Suppressor macrophage treated with lipopolysaccharide for 4 hours (primary cell): Measurements from ENCODE around the gene PTGIR.

Experiments used
- DNase-seq: peaks from one replicate; pipeline ENCODE4 v3.0.0-alpha.2; 2020

Gene PTGIR

DNA sequence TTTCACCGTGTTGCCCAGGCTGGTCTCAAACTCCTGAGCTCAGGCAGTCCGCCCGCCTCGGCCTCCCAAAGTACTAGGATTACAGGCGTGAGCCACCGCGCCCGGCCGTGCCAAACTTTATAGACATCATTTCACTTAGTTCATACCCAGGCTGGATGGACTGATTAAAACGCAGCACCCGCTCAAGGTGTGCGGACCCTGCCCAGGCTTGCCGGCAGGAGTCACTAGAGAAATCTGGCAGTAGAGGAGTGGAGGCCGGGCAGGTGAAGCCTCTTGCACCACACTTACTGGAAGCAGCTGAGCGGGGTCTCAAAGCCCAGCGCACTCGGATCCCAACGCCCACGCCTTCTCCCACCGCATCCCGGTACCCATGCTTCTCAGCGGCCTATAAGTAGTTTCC is 11.4 kb downstream of the PTGIR start:
- DNase-seq, result no peak

DNA sequence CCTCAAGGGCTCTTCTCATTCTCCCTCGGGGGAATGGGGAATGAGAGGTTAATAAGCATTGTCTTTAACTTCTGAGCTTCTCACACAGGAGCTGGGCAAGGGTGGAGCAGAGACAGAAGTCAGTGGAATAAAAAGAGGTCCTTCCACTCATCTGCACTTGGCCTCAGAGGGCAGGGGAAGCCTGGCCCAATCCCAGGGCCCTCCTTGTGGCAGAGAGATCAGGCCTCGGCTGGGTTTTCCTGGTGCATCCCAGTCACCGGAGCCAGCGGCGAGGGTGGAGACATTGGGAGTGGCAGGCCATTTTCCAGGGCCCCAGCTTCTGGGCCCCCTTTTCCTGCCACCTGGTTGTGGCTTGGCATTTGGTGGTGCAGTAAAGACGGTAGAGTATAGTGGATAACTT is 13.1 kb downstream of the PTGIR start:
- DNase-seq, result no peak

DNA sequence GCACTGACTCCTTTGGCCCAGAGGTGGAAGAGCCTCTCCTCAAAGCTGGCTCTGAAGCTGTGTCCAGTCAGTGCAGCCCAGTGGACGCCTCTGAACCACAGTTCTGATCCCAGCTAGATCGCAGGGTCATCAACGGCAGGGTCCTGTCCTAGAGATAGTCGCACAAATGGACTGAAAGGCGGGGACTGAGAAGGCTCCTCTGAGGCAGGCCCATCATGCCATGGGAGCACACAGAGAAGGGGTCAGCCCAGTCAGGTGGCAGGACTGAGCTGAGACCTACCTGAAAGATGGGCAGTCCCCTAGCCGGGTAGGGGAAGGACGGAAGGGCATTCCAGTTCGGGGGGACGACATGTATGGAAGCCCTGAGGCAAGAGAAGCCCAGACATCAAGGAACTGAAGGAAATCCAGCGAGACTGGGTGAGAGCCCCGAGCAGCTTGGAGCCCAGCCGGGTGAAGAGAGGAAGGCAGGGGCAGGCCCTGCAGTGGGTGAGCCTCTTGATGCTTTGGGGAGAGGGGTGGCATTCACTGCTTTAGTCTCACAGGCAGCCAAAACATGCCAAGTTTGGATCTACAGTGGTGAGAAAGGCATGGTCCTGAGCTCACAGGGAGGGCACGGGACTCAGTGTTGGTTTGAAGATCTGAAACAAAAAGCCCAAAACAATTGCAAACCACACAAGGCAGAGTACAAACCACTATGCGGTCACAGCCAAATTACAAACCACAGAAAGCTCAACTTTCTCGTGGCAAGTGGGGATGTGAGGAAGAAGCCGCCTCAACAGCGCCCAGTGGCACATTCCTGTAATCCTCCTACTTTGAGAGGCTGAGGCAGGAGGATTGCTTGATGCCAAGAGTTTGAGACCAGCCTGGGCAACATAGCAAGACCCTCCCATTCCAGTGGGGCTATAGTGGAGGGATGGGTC is 13.8 kb downstream of the PTGIR start:
- peak; percentile 67 for DNase-seq

DNA sequence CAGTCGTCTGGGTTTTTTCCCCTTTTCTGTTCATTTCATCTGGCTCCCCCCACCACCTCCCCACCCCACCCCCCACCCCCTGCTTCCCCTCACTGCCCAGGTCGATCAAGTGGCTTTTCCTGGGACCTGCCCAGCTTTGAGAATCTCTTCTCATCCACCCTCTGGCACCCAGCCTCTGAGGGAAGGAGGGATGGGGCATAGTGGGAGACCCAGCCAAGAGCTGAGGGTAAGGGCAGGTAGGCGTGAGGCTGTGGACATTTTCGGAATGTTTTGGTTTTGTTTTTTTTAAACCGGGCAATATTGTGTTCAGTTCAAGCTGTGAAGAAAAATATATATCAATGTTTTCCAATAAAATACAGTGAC is 14.5 kb downstream of the PTGIR start:
- DNase-seq, result no peak

DNA sequence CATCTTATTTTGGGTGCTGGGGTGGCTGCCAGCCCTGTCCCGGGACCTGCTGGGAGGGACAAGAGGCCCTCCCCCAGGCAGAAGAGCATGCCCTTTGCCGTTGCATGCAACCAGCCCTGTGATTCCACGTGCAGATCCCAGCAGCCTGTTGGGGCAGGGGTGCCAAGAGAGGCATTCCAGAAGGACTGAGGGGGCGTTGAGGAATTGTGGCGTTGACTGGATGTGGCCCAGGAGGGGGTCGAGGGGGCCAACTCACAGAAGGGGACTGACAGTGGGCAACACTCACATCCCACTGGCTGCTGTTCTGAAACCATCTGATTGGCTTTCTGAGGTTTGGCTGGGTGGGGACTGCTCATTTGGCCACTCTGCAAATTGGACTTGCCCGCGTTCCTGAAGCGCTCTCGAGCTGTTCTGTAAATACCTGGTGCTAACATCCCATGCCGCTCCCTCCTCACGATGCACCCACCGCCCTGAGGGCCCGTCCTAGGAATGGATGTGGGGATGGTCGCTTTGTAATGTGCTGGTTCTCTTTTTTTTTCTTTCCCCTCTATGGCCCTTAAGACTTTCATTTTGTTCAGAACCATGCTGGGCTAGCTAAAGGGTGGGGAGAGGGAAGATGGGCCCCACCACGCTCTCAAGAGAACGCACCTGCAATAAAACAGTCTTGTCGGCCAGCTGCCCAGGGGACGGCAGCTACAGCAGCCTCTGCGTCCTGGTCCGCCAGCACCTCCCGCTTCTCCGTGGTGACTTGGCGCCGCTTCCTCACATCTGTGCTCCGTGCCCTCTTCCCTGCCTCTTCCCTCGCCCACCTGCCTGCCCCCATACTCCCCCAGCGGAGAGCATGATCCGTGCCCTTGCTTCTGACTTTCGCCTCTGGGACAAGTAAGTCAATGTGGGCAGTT is 15.1 kb downstream of the PTGIR start:
- no peak for DNase-seq

DNA sequence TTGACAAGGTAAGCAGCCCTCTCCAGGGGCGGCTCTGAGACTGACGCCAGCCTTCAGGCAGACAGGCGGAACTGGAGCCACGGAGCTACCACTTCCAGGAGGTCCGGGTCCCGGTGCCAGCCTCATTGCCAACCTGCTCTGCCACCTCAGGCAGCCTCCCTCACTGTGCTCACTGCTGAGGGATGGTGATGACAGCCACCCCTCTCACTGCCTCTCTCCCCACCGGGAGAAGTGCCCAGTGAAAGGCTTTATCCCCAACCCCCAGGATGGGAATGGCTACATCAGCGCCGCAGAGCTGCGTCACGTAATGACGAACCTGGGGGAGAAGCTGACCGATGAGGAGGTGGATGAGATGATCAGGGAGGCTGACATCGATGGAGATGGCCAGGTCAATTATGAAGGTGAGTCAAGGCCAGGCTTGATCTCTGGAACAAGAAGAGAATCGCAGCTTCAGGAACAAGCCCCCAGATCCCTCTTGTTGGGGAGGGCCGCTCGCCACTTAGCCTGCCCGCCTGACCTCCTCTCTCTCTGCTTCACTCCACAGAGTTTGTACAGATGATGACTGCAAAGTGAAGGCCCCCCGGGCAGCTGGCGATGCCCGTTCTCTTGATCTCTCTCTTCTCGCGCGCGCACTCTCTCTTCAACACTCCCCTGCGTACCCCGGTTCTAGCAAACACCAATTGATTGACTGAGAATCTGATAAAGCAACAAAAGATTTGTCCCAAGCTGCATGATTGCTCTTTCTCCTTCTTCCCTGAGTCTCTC is 16.1 kb downstream of the PTGIR start:
- DNase-seq, result no peak

DNA sequence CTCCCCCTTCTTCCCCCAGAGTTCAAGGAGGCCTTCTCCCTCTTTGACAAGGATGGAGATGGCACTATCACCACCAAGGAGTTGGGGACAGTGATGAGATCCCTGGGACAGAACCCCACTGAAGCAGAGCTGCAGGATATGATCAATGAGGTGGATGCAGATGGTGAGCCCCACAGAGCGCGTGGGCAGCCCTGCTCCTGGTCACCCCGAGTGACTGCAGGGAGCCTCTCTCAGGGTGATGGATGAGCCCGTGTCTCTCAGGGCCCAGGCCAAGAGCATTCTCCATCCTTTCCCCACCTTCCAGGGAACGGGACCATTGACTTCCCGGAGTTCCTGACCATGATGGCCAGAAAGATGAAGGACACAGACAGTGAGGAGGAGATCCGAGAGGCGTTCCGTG is 16.7 kb downstream of the PTGIR start:
- no peak for DNase-seq

DNA sequence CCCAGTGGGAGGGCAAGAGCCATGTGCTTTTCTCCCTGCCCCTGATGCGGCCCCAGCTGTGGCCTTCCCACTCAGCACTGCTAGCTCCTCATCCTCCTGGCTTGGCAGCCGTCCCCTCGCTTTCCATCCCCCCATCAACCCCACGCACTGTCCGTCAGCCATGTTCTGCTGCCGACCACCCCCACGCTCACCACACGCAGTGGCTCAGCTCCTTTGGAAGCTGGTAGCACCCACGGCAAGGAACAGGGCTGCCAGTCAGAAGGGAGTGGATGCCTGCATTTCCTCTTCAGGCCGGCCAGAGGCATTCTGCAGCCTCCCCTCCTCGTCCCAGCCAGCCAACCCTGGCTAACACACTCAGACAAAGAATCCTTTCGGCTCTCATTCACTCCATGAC is 17.4 kb downstream of the PTGIR start:
- no peak for DNase-seq

DNA sequence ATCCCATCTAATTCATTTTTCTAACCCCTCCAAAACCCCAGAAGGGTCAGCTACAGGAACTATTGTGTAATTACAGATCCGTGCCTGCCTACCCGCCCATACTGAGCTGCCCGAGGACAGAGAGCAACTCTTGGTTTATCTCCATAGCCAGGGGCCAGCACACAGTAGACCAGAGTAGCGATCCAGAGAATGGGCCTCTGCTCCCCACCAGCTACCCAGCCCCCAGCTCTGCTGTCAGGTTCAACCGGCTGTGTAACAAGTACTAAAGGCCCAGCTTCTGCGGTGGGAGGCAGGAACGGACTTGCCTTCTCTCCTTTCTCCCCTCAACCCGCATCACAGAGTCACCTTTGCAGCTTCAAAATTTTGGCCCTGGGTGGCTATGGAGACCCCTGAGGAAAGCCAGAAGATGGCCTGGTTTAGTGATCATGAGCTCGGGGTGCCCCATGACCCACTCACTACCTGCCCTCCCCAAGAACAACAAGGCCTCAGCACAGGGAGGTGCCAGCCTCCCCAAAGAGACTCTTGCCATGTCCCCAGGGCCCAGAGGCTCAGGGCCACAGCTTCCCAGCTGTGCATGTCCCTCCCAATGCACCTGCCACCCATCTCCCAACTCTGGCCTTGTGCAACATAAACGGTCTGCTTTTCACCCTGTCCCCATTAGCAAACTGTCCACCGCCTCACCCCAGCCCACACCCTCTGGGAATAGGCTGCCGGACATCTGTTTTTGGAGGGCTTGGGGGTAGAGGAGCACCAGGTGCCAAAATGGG is 18.0 kb downstream of the PTGIR start:
- no peak for DNase-seq

DNA sequence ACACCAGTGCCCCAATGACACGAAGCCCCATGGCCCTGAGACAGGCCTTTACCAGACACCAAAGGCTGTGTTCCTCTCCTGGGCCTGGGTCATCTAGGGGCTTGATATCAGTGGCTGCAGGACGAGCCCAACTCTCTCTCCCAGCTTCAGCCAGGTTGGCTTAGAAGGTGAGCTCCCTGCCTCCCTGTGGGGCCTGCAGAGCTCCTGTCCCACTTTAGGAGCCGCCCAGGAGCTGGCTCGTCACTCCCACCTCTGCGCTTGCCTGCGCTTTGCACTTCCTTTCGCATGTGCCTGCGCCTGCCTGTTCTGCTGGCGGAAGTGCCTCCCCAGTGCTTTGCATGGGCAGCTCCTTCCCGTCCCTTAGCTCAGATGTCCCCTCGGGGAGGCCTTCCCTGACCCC is 18.9 kb downstream of the PTGIR start:
- DNase-seq, result no peak

DNA sequence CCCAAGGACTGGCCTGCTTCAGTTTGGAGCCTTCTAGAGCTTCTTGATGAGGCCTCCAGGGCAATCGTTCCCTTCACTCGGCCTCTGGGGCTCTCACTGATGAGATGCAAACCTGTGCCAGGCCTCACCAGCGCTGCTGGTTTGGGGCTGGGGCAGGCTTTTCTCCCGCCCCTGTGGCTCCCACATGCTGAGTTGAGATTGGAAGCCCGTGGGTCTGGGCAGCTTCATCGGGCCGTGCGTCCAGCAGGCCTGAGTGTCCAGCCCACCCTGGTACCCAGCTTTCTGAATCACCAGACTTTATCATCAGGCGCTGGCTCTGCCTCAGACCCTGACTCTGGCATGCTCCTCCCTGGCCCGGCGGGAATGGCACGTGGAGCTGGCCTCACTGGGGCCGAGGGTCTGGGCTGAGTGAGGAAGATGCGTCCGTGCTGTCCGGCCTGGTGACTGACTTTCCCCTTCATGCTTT is 19.5 kb downstream of the PTGIR start:
- DNase-seq, result no peak

DNA sequence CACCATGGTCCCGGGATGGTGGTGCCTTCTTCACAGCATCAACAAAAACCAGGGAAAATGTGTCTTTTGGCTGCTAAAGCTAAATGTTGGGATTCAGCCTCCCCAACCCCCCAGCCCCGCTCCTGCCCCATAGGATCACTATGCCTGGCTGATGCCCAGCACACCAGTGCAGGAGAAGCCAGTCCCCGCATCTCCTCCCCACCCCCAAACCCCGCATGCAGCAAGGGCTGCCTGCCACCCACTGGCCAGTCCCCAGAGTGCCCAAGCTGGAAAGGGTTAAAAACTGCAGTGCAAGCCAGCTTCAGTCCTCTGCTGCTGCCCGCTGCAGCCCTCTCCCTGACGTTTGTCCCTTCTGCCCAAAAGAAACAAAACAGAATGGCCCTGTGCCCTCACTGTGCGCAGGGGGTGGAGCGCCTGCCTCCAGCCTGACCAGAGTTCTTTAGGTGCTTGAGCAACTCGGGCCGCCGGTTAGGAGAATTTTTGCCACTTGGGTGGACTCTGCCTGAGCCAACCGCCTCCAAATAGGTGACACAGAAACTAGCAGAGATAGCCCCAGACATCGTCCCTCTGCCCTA is 20.0 kb downstream of the PTGIR start:
- no peak for DNase-seq

DNA sequence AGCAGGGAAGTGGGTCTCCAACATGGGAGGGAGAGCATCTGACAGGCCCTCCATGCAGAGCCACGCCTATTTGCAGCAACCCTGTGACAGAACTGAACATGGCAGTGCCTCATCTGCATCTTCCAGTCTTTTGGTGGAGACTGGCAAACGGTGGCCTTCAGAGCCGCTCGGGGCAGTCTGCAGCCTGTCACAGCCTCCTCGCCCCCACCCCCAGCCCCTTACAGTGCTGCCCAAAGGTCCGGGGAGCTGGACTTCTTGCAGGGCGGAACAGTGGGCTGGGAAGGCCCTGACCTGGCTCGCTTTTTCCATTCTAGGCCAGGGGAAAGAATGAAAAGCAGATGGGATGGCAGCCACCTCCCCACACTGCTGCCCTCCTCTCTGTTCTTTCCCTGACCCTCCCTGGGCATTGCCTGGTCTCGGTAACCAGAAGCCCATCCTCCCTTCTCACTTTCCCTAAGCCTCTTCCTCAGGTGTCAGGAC is 21.1 kb downstream of the PTGIR start:
- no peak for DNase-seq

DNA sequence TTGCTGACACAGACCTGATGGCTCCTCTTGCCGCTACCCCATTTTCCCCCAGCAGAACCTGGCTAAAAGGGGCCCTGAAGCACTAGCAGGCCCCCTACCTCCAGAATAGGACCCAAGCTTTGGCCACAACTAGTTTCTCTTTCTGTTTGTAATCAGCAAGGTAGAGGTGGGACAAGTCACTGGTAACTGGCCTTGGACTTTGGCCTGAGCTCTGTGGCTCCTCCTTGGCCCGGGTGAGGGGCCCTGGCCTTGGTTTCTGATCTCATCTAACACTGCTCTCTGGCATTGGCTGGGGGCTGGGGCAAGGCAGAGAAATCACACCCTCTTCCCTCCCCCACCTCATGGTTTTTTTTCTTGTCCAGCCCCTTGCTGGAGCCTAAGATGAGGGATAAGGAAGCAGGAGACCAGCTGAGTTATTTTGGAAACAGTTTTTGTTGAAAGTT is 21.7 kb downstream of the PTGIR start:
- DNase-seq, result no peak

DNA sequence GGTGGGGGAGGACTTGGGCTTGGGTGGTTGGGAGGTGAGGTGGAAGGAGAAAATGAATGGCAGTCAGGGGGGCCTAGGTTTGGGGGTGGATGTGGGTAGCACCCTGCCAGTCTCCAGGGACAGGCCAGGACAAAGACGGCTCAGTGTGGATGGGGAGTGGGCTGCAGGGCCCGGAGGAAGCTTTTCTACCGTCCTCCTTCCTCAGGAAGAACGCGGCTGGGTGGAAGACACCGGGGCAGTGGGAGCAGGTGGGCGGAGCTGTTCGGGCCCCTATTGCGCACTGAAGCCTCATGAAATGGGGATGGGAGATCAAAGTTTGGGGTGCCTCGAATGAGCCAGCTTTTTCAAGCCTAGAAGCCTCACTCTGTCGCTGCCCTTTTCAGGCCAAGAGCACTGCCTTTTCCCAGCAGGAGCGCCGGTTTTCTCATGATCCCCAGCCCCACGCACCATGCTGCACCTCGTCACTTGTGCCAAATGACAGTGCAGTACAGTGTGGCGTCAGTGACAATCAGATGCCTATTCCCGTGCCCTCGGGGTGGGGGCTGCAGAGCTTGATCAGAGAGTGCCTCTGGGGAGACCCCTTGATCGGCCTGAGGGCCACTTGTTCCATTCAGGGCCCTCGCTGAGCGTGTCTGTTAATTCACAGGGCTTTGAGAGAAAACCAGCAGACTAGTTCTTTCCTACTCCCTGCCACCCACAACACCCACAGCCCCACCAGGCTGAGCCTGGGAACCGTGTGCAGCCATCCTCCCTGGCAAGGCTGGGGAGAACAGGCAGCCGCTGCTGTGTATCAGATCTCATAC is 22.3 kb downstream of the PTGIR start:
- DNase-seq, result no peak

DNA sequence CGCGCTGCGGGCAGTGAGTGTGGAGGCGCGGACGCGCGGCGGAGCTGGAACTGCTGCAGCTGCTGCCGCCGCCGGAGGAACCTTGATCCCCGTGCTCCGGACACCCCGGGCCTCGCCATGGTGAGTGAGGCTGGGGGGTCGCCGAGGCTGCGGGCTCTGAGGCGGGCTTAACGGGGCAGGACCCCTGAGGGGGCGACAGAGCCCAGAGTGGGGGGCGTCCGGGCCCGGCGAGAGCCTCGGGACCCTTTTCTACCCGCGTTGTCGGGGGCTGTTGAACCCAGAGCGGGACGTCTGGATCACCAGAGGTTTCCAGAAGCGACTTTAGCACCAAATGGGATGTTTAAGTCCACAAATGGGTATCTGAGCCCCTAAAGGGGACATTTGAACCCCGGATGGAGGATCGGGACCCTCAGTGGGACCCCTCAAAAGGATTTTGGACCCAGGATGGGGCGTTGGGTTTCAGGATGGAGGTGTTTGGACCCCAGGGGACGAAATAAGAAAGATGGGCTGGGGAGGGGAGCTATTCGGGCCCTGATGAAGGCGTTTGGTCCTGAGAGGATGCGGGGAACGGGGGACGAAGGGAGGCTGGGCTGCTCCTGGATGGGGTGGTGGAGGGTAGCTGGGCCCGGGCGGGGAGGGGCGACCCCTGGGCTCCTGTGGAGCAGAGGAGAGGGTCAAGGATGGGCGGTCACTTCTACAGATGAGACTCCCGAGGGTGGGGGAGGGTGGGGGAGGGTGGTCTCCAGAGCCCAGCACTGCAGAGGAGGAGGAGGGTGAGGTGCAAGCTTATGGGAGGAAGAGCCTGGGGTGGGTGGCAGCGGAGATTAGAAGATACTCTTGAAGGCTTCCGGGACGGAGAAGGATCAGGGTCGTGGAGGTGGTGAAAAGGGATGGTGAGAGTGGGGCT is 23.3 kb downstream of the PTGIR start, which contains the start of gene CALM3:
CALM3 (plus strand) TSS at position 13 of the 907 bp plus-strand sequence; CDS start at position 118, 105 bp downstream.
- no peak for DNase-seq

DNA sequence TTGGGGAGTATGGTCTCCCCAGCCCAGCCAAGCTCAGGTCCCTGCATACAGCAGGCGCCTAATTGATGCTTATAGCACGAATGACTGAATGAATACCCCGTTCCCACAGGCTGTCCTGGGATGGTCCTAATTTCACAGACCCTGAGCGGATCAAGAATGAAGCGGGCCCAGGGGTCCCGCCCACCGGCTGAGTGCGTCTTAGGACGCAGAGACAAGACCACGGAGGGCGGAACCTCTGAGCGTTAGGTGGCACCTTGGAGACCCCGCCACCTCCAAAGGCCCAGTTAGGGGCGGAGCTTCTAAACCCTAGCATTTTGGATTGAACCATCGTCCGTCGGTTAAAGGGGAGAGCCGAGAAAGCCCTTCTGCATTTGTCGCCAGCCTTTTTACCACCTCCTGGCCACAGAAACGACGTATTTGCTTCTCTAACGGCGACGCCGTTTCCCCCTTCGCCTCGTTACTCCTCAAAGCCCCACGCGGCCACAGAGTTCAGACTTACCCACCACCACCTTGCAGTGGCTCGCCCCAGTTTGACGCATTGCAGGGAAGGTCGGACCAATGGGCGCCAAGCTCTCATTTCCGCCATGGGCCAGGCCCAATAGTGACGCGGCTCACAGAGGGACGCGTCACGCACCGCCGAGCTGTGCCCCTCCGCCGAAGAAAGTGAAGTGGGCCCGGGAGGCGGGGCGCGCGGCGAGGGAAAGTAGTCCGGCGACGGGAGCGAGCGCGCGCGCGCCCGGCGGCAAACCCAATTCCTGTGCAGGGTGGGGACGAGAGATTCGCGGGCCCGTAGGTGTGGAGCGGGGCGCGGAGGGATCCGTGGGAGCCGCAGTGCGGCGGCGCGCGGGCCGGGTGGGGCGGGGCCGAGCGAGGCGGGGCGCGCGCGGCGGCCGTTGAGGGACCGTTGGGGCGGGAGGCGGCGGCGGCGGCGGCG is 24.2 kb downstream of the PTGIR start:
- peak; percentile 99 for DNase-seq

DNA sequence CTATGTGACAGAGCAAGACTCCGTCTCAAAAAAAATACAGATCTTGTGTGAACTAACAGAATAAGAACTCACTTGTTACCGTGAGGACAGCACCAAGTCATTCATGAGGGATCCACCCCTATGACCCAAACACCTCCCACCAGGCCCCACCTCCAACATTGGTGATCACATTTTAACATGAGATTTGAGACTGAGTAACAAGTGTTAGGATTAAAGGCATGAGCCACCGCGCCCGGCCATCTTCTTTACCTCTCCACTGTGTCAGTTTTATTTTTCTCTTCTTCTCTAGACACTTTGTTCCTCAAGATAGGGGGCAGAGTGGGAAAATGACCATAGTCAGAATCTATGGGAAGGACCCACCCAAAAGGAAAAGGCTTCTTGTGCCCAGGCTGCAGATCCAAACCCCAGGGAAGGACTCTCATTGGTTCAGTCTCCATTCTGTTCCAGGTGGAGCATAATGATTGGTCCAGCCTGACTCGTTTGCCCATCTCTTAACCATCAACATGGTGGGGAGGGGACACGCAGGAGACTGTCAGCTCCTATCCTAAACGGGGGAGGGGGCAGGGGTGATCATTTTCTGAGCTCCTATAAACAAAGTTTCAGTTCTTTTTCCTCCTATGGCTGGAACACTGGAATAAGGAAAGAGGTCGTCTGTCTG is 25.0 kb downstream of the PTGIR start:
- no peak for DNase-seq
